GM19328 (cell line): ENCODE measurements around the gene KCNJ1.

Source experiments
- ATAC-seq: cut with Tn5 transposase; IDR thresholded peaks from one replicate; pipeline ENCODE4 v1.9.1; 2021; ENCODE audit warnings: mild to moderate bottlenecking, moderate library complexity; ENCODE audit not compliant: unreplicated experiment

The KCNJ1 gene

GRCh38 chr11:128867277-128867676 is at the start of gene KCNJ1:
Gene KCNJ1 (minus strand): TSS chr11:128867296. CDS start chr11:128840243, 27,053 bp downstream.
- ATAC-seq: no peak

GRCh38 chr11:128916681-128917080 is 49.6 kb upstream of the KCNJ1 start:
- ATAC-seq: no peak

GRCh38 chr11:128916037-128916572 is 49.0 kb upstream of the KCNJ1 start:
- ATAC-seq: no peak

GRCh38 chr11:128915149-128915521 is 48.0 kb upstream of the KCNJ1 start:
- no peak for ATAC-seq

GRCh38 chr11:128914216-128915148 is 47.4 kb upstream of the KCNJ1 start:
- no peak for ATAC-seq

GRCh38 chr11:128913806-128914205 is 46.7 kb upstream of the KCNJ1 start:
- no peak for ATAC-seq

- ATAC-seq: no peak
Measured at GRCh38 chr11:128911701-128912100, 44.6 kb upstream of the KCNJ1 start.

GRCh38 chr11:128911239-128911638 is 44.1 kb upstream of the KCNJ1 start:
- ATAC-seq: no peak

GRCh38 chr11:128910576-128910975 is 43.5 kb upstream of the KCNJ1 start:
- ATAC-seq: no peak

GRCh38 chr11:128909438-128910125 is 42.5 kb upstream of the KCNJ1 start:
- ATAC-seq: no peak

- no peak for ATAC-seq
Measured at GRCh38 chr11:128908391-128909246, 41.5 kb upstream of the KCNJ1 start.

- ATAC-seq: no peak
Measured at GRCh38 chr11:128907585-128907984, 40.5 kb upstream of the KCNJ1 start.

- ATAC-seq: no peak
Measured at GRCh38 chr11:128906185-128907050, 39.3 kb upstream of the KCNJ1 start.

- no peak for ATAC-seq
Measured at GRCh38 chr11:128905345-128906184, 38.5 kb upstream of the KCNJ1 start.

- no peak for ATAC-seq
Measured at GRCh38 chr11:128904656-128905344, 37.7 kb upstream of the KCNJ1 start.

- ATAC-seq: no peak
Measured at GRCh38 chr11:128904303-128904655, 37.2 kb upstream of the KCNJ1 start.

GRCh38 chr11:128903248-128904061 is 36.4 kb upstream of the KCNJ1 start:
- no peak for ATAC-seq
